ENCODE results near the gene RCCD1. TPM values are rescaled to one million over a fixed set of nuclear protein-coding genes. Genes with fewer than 3 reads are reported as not detected.

Gene RCCD1
- total and polyA plus RNA-seq, 2 donors (not counting 3 experiments of a cell fraction or from before 2014, with no cell fraction given): 8.8 to 15.3 TPM

- H3K4me2 ChIP-seq (ENCODE audit: insufficient read depth, low read length): no peak overlapping the region
Measured at GRCh38 chr15:90991587-90992285, 37.1 kb downstream of the RCCD1 start.

More at GRCh38 chr15:90991587-90992285, 37.1 kb downstream of the RCCD1 start:
- ChIA-PET POLR2A (no interaction called here), CTCF (interaction anchor here (1.6 kb wide), 1 partner anchor 11 kb away, joined by 3 read pairs; no protein-coding TSS in a partner anchor)
- Histone ChIP-seq H3K9me1 (replicated peaks; ENCODE audit: control insufficient read depth, extremely low read depth, insufficient read depth, low read length) (no peaks in the 10 kb centered on the region), H3K4me3 (replicated peaks in 1 of 3; ENCODE audit: insufficient read depth in 1 of 3, low read depth in 1 of 3, low read length in 3 of 3) (no peak overlapping the region), H3K27me3 (ENCODE audit: control insufficient read depth in 2 of 2, insufficient read depth in 2 of 2, low read length in 2 of 2) (no peaks in the 10 kb centered on the region), H3K27ac (ENCODE audit: insufficient read depth, low read depth, low read length) (no peak overlapping the region), H3K79me2 (ENCODE audit: control insufficient read depth, insufficient read depth, low read length) (peaks cover 87% of the 10 kb centered on the region), H4K20me1 (replicated peaks; ENCODE audit: control insufficient read depth, extremely low read depth, insufficient read depth, low read length) (no peaks in the 10 kb centered on the region), H3K9ac (replicated peaks; ENCODE audit: extremely low read depth, insufficient read depth, low read length) (no peak overlapping the region), H3K36me3 (ENCODE audit: control insufficient read depth in 2 of 2, extremely low read depth in 1 of 2, insufficient read depth in 2 of 2, low read length in 2 of 2) (no peaks in the 10 kb centered on the region), H3K9me3 (replicated peaks; ENCODE audit: control insufficient read depth, insufficient read depth, low read length) (no peaks in the 10 kb centered on the region), H2AFZ (ENCODE audit: low read depth, low read length) (peak overlapping the region; percentile 55), H3K4me1 (ENCODE audit: control insufficient read depth, extremely low read depth, insufficient read depth, low read length) (peaks cover 35% of the 10 kb centered on the region)
- dilution Hi-C loops (cut with MboI; ENCODE audit: extremely low pct_ligation_motif_present, low sequenced_read_pairs) (no loop called here), intact Hi-C loops (cut with micrococcal nuclease) (no loop called here)
- DNase-seq (ENCODE audit: low read depth, low spot score): no peak
- FAIRE-seq: no peak
- no TSS peak for BruUV-seq (replicated peaks)
- TF ChIP-seq, protein P1, sequence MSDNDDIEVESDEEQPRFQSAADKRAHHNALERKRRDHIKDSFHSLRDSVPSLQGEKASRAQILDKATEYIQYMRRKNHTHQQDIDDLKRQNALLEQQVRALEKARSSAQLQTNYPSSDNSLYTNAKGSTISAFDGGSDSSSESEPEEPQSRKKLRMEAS (IDR thresholded peaks at IDR 0.05; ENCODE audit: insufficient read depth, insufficient read length): no peak
- TF ChIP-seq POLR2AphosphoS5 (IDR thresholded peaks at IDR 0.05; ENCODE audit: insufficient read depth, low read depth, low read length): no peak
- TF ChIP-seq FOS (IDR thresholded peaks at IDR 0.05; ENCODE audit: borderline replicate concordance, insufficient read depth, low read length): no peak
- no peak for TF ChIP-seq MYC (IDR thresholded peaks at IDR 0.05; ENCODE audit: low read depth, low read length)
- TF ChIP-seq POLR2A (IDR thresholded peaks at IDR 0.05; ENCODE audit: low read depth, low read length): no peak
- TF ChIP-seq CTCF (IDR thresholded peaks at IDR 0.05; ENCODE audit: extremely low read depth in 1 of 2, insufficient read depth in 1 of 2, low read depth in 1 of 2, low read length in 2 of 2): no peak
- TF ChIP-seq GATA2 (IDR thresholded peaks at IDR 0.05; ENCODE audit: insufficient read depth, insufficient read length, low read depth, low read length): no peak
- TF ChIP-seq JUN (IDR thresholded peaks at IDR 0.05; ENCODE audit: borderline replicate concordance, insufficient read depth, insufficient read length, low read depth): no peak
- TF ChIP-seq EZH2 (IDR thresholded peaks at IDR 0.05; ENCODE audit: borderline replicate concordance, low read depth, low read length, severe bottlenecking): no peak
